Spleen (tissue), 7 donors: ENCODE data around the gene SLC1A7.

ENCODE experiments used
- CTCF ChIP-seq, 11 experiments: fragments of 200-600 bp in 7 of 11; fragments of 450-650 bp in 4 of 11; sonication (generic) in 4 of 11; IDR thresholded peaks in 8 of 11; conservative IDR thresholded peaks in 3 of 11; 1 replicate in 7 of 11; 2 replicates in 4 of 11; pipeline versions ENCODE4 v1.4.0 to v1.8.0; 2016 to 2021; ENCODE audit warnings: antibody characterized with exemption in 11 of 11, inconsistent platforms in 4 of 11, mild to moderate bottlenecking in 1 of 11
- POLR2A ChIP-seq, 3 donors: fragments of 450-650 bp; IDR thresholded peaks; one replicate each; pipeline ENCODE4 v1.5.1; 2017; ENCODE audit warnings: antibody characterized with exemption in 3 of 3, mild to moderate bottlenecking in 1 of 3
- POLR2AphosphoS5 ChIP-seq, 3 donors: sonication (generic); formaldehyde crosslinking; IDR thresholded peaks; one replicate each; pipeline ENCODE4 v1.5.1; 2017; ENCODE audit warnings: antibody characterized with exemption in 3 of 3
- donor health status: DM: no; HTN: no; CAD: no; lungs with moderate emphysema.
- donor health status: DM: no; HTN: no; CAD: no.
- donor health status: DM: no; HTN: no; CAD: no.

DNA sequence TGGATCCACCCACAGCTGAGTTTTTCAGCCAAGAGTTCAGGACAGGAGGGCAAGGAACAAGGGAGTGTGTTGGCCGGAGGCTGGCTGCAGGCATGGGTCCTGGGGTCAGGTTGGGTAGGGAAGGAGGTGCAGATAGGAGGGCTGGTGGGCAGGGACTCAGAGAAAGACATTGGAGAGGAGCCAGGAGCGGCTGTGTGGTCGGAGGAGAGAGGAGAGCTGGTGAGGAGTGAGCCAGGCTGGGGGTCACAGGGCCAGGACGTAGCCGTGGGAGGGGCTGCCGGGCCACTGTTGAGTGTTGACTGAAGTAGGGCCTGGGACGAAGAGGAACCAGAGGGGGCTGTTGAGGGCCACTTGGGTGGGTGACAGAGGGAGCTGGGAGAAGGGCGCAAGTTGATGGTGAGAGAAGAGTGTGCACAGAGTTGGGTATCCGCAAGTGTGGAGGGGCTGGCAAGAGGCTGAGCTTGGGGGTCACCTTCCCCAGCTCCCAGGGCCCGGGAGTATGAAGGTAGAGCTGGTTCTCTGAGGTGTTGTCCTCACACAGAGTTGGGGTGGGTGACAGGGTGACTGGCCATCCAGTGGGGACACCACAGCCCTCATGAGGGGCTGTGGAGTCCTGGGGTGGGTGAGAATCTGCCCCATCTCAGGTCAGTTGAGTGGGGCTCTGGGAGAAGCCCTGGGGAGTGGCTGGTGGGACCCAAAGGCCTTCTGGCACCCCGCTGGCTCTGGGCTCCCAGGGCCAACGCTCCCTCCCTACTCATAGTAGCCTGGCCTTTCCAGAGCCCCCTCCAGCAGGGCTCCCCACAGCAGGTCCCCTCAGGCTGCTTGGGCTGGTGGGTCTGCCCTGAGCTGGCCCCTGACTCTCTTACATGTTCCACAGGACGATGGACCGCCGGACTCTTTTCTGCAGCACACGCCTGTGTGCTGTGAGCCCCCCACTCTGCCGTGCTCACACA lies 58.5 kb downstream of the SLC1A7 start:
- TF ChIP-seq CTCF (IDR thresholded peaks at IDR 0.05 in 8 of 11, conservative IDR thresholded peaks at IDR 0.05 in 3 of 11) (no peak), POLR2AphosphoS5 (IDR thresholded peaks at IDR 0.05) (no peak), POLR2A (IDR thresholded peaks at IDR 0.05) (no peak)
